ENCODE data around the gene TP53TG3C. TPM values are rescaled to one million over a fixed set of nuclear protein-coding genes. Genes with fewer than 3 reads are reported as not detected.
"Not testable (repeated sequence)": the region's sequence is repeated elsewhere in the genome, so short reads cannot be mapped to it uniquely, and the experiment has no call there.

Gene TP53TG3C, protein sequence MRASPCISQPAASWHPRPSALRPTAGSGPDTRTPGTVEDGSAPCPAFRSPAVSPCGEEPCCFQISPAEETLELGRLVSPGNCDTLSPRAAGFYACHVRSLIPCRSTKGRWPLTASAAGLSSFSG
- not detected in 2 replicates for total RNA-seq (ENCODE audit: low replicate concordance)

DNA sequence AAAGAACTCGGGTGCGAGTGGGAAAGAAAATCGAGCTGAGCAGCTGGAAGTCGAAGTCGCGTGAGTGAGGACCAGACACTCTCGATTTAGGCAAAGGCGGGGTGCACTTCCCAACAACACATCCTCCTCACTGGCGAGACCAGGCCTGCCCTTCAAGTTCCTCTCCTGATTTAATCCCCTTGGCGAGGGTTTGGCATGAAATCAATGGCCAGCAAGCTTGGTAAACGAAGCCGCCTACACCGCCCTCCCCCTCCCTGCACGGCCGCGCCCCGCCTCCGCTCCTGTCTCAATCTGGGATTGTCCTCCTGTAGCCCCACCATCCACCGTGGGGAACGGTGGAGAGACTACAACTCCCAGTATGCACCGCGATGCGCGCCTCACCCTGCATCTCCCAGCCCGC lies at the start of gene TP53TG3C:
TSS of gene TP53TG3C (plus strand) at position 301 of the 400 bp plus-strand sequence. CDS start at position 369, 68 bp downstream.
- not testable (repeated sequence) for H3K4me2 ChIP-seq; H4K20me1 ChIP-seq (ENCODE audit: low read depth); H3K27me3 ChIP-seq; H3K9ac ChIP-seq; H3K27ac Mint-ChIP-seq; H3K4me3 Mint-ChIP-seq; H3K79me2 ChIP-seq (ENCODE audit: low read depth); H3K27ac ChIP-seq; H3K36me3 Mint-ChIP-seq; H3K36me3 ChIP-seq; DNase-seq (ENCODE audit: low spot score); H3F3A ChIP-seq (ENCODE audit: low read depth); H3K4me1 Mint-ChIP-seq; H3K9me3 ChIP-seq (ENCODE audit: low read depth); H3K27me3 Mint-ChIP-seq (ENCODE audit: insufficient read depth, low read depth); H2AFZ ChIP-seq (replicated peaks); H3K4me3 ChIP-seq; H3K4me1 ChIP-seq; H3K9me3 Mint-ChIP-seq

Small RNA genes within 50 kb of the gene (small RNA-seq; reads per million reads assigned to genes)
- not detected for gene AC138869.1

Other genes starting within 250 kb of the TP53TG3C start
- not detected in 2 replicates for gene TP53TG3E, start 110.1 kb downstream of the TP53TG3C start, total RNA-seq (ENCODE audit: low replicate concordance)
- gene TP53TG3B, start 166.6 kb downstream of the TP53TG3C start, total RNA-seq (ENCODE audit: low replicate concordance): not detected in 2 replicates

All from neural progenitor cell (in vitro differentiated cells).